ENCODE results near the gene DOCK10. TPM values are rescaled to one million over a fixed set of nuclear protein-coding genes. Genes with fewer than 3 reads are reported as not detected.

DOCK10 gene
- polyA plus RNA-seq, 1 donor (not counting 4 experiments of a cell fraction or from before 2014, with no cell fraction given): 2.5 TPM

- DNase-seq (ENCODE audit: low read depth, low spot score) (no peak), FAIRE-seq (no peak)
- Histone ChIP-seq H3K4me3 (ENCODE audit: control insufficient read depth in 2 of 3, extremely low read depth in 1 of 3, insufficient read depth in 2 of 3, low read depth in 1 of 3, low read length in 3 of 3) (no peak overlapping the region), H3K36me3 (ENCODE audit: control insufficient read depth in 2 of 2, extremely low read depth in 1 of 2, insufficient read depth in 2 of 2, low read length in 2 of 2) (no peaks in the 10 kb centered on the region), H3K4me1 (ENCODE audit: control insufficient read depth, extremely low read depth, insufficient read depth, low read length) (no peaks in the 10 kb centered on the region), H3K4me2 (ENCODE audit: control insufficient read depth, extremely low read depth, insufficient read depth, low read depth, low read length) (no peak overlapping the region), H3K9ac (ENCODE audit: control insufficient read depth, extremely low read depth, insufficient read depth, low read length) (no peak overlapping the region), H3K79me2 (ENCODE audit: control insufficient read depth, insufficient read depth, low read length) (no peaks in the 10 kb centered on the region), H3K27ac (ENCODE audit: control insufficient read depth, insufficient read depth, low read length) (no peak overlapping the region), H2AFZ (ENCODE audit: control insufficient read depth, low read length) (no peak overlapping the region), H3K27me3 (ENCODE audit: control insufficient read depth, extremely low read depth, insufficient read depth, low read length) (peaks cover 6% of the 10 kb centered on the region), H4K20me1 (ENCODE audit: control insufficient read depth, extremely low read depth, insufficient read depth, low read length) (no peaks in the 10 kb centered on the region), H3K9me1 (ENCODE audit: control insufficient read depth, extremely low read depth, insufficient read depth, low read length) (no peaks in the 10 kb centered on the region), H3K9me3 (ENCODE audit: control insufficient read depth, low read depth, low read length) (no peaks in the 10 kb centered on the region)
- no peak for TF ChIP-seq CTCF (optimal IDR thresholded peaks at IDR 0.05 in 1 of 3, IDR thresholded peaks at IDR 0.05 in 1 of 3, conservative IDR thresholded peaks at IDR 0.05 in 1 of 3; ENCODE audit: extremely low read depth in 1 of 3, insufficient read depth in 2 of 3, low read length in 3 of 3)
- no peak for TF ChIP-seq EZH2 (IDR thresholded peaks at IDR 0.05; ENCODE audit: low read length)
- dilution Hi-C loops (cut with MboI; ENCODE audit: extremely low pct_ligation_motif_present, low sequenced_read_pairs): no loop called here
Observed at GRCh38 chr2:225036431-225036830, 5.8 kb downstream of the DOCK10 start.

- TF ChIP-seq EZH2 (IDR thresholded peaks at IDR 0.05; ENCODE audit: low read length) (no peak), CTCF (optimal IDR thresholded peaks at IDR 0.05 in 1 of 3, IDR thresholded peaks at IDR 0.05 in 1 of 3, conservative IDR thresholded peaks at IDR 0.05 in 1 of 3; ENCODE audit: extremely low read depth in 1 of 3, insufficient read depth in 2 of 3, low read length in 3 of 3) (no peak)
- Histone ChIP-seq H3K9me3 (ENCODE audit: control insufficient read depth, low read depth, low read length) (no peaks in the 10 kb centered on the region), H3K9me1 (ENCODE audit: control insufficient read depth, extremely low read depth, insufficient read depth, low read length) (no peaks in the 10 kb centered on the region), H3K79me2 (ENCODE audit: control insufficient read depth, insufficient read depth, low read length) (no peaks in the 10 kb centered on the region), H3K27me3 (ENCODE audit: control insufficient read depth, extremely low read depth, insufficient read depth, low read length) (no peaks in the 10 kb centered on the region), H3K4me3 (ENCODE audit: control insufficient read depth in 2 of 3, extremely low read depth in 1 of 3, insufficient read depth in 2 of 3, low read depth in 1 of 3, low read length in 3 of 3) (no peak overlapping the region), H3K36me3 (ENCODE audit: control insufficient read depth in 2 of 2, extremely low read depth in 1 of 2, insufficient read depth in 2 of 2, low read length in 2 of 2) (no peaks in the 10 kb centered on the region), H3K4me2 (ENCODE audit: control insufficient read depth, extremely low read depth, insufficient read depth, low read depth, low read length) (no peak overlapping the region), H3K9ac (ENCODE audit: control insufficient read depth, extremely low read depth, insufficient read depth, low read length) (no peak overlapping the region), H3K4me1 (ENCODE audit: control insufficient read depth, extremely low read depth, insufficient read depth, low read length) (no peaks in the 10 kb centered on the region), H2AFZ (ENCODE audit: control insufficient read depth, low read length) (no peak overlapping the region), H3K27ac (ENCODE audit: control insufficient read depth, insufficient read depth, low read length) (no peak overlapping the region), H4K20me1 (ENCODE audit: control insufficient read depth, extremely low read depth, insufficient read depth, low read length) (no peaks in the 10 kb centered on the region)
- DNase-seq (ENCODE audit: low read depth, low spot score): no peak
- dilution Hi-C loops (cut with MboI; ENCODE audit: extremely low pct_ligation_motif_present, low sequenced_read_pairs): no loop called here
- FAIRE-seq: no peak
Observed at GRCh38 chr2:225033440-225034318, 8.6 kb downstream of the DOCK10 start.
